ENCODE data around the gene TMEM213.

GRCh38 chr7:138845711-138846110, 47.9 kb downstream of the TMEM213 start:
- no peak for TF ChIP-seq CTCF (IDR thresholded peaks at IDR 0.05; ENCODE audit: insufficient read depth, low read depth, low read length)
- no peak for TF ChIP-seq EZH2 (IDR thresholded peaks at IDR 0.05; ENCODE audit: insufficient read depth, low read length)
